HepG2 (cell line): ENCODE results near the gene MTOR. TPM values are rescaled to one million over a fixed set of nuclear protein-coding genes. Genes with fewer than 3 reads are reported as not detected.
A peak's percentile ranks its signal among the peaks of the same experiment; 100 is the strongest.

Source experiments
- CCAR2 ChIP-seq: fragments of 200-400 bp; formaldehyde crosslinking; optimal IDR thresholded peaks from 2 replicates; pipeline ENCODE3; 2018; ENCODE audit warnings: low read depth, mild to moderate bottlenecking, low read length, moderate library complexity
- GATAD2A ChIP-seq: IDR thresholded peaks from 2 replicates; pipeline ENCODE4 v1.6.1; 2016
- HDAC6 ChIP-seq: fragments of 200-600 bp; sonication (generic); IDR thresholded peaks from 2 replicates; pipeline ENCODE4 v1.7.0; 2017; ENCODE audit warnings: mild to moderate bottlenecking, antibody characterized with exemption, low read length, low read depth
- HOXA9 ChIP-seq: sonication (generic); formaldehyde crosslinking; IDR thresholded peaks from 2 replicates; pipeline ENCODE4 v1.8.1; 2022; ENCODE audit warnings: missing genetic modification reagents, mild to moderate bottlenecking, moderate library complexity, borderline replicate concordance
- MBNL3 ChIP-seq: fragments of 250-450 bp; sonication (Bioruptor Pico); conservative IDR thresholded peaks from 2 replicates; pipeline ENCODE4 v1.8.0; 2022; ENCODE audit warnings: mild to moderate bottlenecking, inconsistent platforms
- MED8 ChIP-seq: sonication (generic); formaldehyde crosslinking; IDR thresholded peaks from 2 replicates; pipeline ENCODE4 v1.8.1; 2023; ENCODE audit warnings: mild to moderate bottlenecking, missing genetic modification reagents; ENCODE audit not compliant: insufficient replicate concordance
- NCOA5 ChIP-seq: sonication (generic); formaldehyde crosslinking; IDR thresholded peaks from 2 replicates; pipeline ENCODE4 v1.4.0; 2020; ENCODE audit warnings: missing genetic modification reagents
- PRPF4 ChIP-seq: fragments of 200-400 bp; formaldehyde crosslinking; IDR thresholded peaks from 2 replicates; pipeline ENCODE4 v1.6.1; 2016; ENCODE audit warnings: low read length, low read depth; ENCODE audit not compliant: poor library complexity, severe bottlenecking
- RARG ChIP-seq: sonication (generic); formaldehyde crosslinking; IDR thresholded peaks from 2 replicates; pipeline ENCODE4 v1.4.0; 2020; ENCODE audit warnings: low read depth, mild to moderate bottlenecking, missing genetic modification reagents
- SIN3A ChIP-seq: IDR thresholded peaks from 2 replicates; pipeline ENCODE4 v1.6.1; 2011; ENCODE audit warnings: low read depth, mild to moderate bottlenecking, control low read depth, low read length, borderline replicate concordance
- ZEB1 ChIP-seq: IDR thresholded peaks from 2 replicates; pipeline ENCODE4 v1.6.1; 2012; ENCODE audit warnings: mild to moderate bottlenecking, low read depth, inconsistent platforms; ENCODE audit not compliant: insufficient replicate concordance
- ZKSCAN1 ChIP-seq: fragments of 150-350 bp; IDR thresholded peaks from 2 replicates; pipeline ENCODE4 v1.6.1; 2014; ENCODE audit warnings: low read length
- ZMYM3 ChIP-seq: sonication (generic); formaldehyde crosslinking; IDR thresholded peaks from 2 replicates; pipeline ENCODE4 v1.5.1; 2020; ENCODE audit warnings: mild to moderate bottlenecking, missing genetic modification reagents
- ZNF143 ChIP-seq: sonication (generic); formaldehyde crosslinking; IDR thresholded peaks from 2 replicates; pipeline ENCODE4 v1.4.0; 2020; ENCODE audit warnings: missing genetic modification reagents
- ZNF264 ChIP-seq: sonication (generic); formaldehyde crosslinking; IDR thresholded peaks from 2 replicates; pipeline ENCODE4 v1.4.0; 2020; ENCODE audit warnings: missing genetic modification reagents
- ZNF274 ChIP-seq: sonication (generic); formaldehyde crosslinking; IDR thresholded peaks from 2 replicates; pipeline ENCODE4 v1.5.1; 2020; ENCODE audit warnings: mild to moderate bottlenecking, missing genetic modification reagents
- ZNF337 ChIP-seq: sonication (generic); formaldehyde crosslinking; IDR thresholded peaks from 2 replicates; pipeline ENCODE4 v1.5.1; 2020; ENCODE audit warnings: missing genetic modification reagents, low read depth, mild to moderate bottlenecking, borderline replicate concordance
- ZNF496 ChIP-seq: sonication (generic); formaldehyde crosslinking; IDR thresholded peaks from 2 replicates; pipeline ENCODE4 v1.8.1; 2023; ENCODE audit warnings: mild to moderate bottlenecking, moderate library complexity, missing genetic modification reagents; ENCODE audit not compliant: insufficient replicate concordance
- ZNF670 ChIP-seq: sonication (generic); formaldehyde crosslinking; IDR thresholded peaks from 2 replicates; pipeline ENCODE4 v1.8.0; 2022; ENCODE audit warnings: mild to moderate bottlenecking, missing genetic modification reagents, borderline replicate concordance
- ZNF720 ChIP-seq: sonication (generic); formaldehyde crosslinking; IDR thresholded peaks from 2 replicates; pipeline ENCODE4 v1.4.0; 2020; ENCODE audit warnings: missing genetic modification reagents
- ZNF724P ChIP-seq: sonication (generic); formaldehyde crosslinking; IDR thresholded peaks from 2 replicates; pipeline ENCODE4 v1.8.0; 2022; ENCODE audit warnings: missing genetic modification reagents, borderline replicate concordance
- ZNF83 ChIP-seq: sonication (generic); formaldehyde crosslinking; IDR thresholded peaks from 2 replicates; pipeline ENCODE4 v1.4.0; 2020; ENCODE audit warnings: missing genetic modification reagents, mild to moderate bottlenecking, borderline replicate concordance
- polyA plus RNA-seq, 8 experiments: library from polyadenylated mRNA; depleted of rRNA in 3 of 8; stranded (reverse) in 7 of 8; unstranded in 1 of 8; fragments of >200 nt; fragmentation: Illumina TruSeq in 4 of 8; extraction: Trizol in 4 of 8; gene quantifications; 2 replicates each; pipeline versions ENCODE4 v1.2.1 to v1.2.3, GENCODE V29; 2011 to 2016; ENCODE audit warnings: low read depth in 4 of 8, missing spikeins in 1 of 8, mixed read lengths in 1 of 8; ENCODE audit not compliant: insufficient read depth in 1 of 8
- total RNA-seq, 5 experiments: library from RNA; depleted of rRNA; stranded (reverse); fragments of >200 nt; fragmentation: Illumina TruSeq; extraction: Trizol; gene quantifications; 2 replicates each; pipeline ENCODE4 v1.2.3, GENCODE V29; 2016; ENCODE audit warnings: low read depth in 1 of 5
- TF ChIP-seq, protein P1 (sequence below): sonication (generic); formaldehyde crosslinking; IDR thresholded peaks from 2 replicates; pipeline ENCODE4 v1.4.0; 2020; ENCODE audit warnings: missing genetic modification reagents

MTOR gene
- total and polyA plus RNA-seq, 2 of the 13 experiments (the other 11 are each of a cell fraction or from before 2014, with no cell fraction given), result 24.6 to 34.6 TPM

DNA sequence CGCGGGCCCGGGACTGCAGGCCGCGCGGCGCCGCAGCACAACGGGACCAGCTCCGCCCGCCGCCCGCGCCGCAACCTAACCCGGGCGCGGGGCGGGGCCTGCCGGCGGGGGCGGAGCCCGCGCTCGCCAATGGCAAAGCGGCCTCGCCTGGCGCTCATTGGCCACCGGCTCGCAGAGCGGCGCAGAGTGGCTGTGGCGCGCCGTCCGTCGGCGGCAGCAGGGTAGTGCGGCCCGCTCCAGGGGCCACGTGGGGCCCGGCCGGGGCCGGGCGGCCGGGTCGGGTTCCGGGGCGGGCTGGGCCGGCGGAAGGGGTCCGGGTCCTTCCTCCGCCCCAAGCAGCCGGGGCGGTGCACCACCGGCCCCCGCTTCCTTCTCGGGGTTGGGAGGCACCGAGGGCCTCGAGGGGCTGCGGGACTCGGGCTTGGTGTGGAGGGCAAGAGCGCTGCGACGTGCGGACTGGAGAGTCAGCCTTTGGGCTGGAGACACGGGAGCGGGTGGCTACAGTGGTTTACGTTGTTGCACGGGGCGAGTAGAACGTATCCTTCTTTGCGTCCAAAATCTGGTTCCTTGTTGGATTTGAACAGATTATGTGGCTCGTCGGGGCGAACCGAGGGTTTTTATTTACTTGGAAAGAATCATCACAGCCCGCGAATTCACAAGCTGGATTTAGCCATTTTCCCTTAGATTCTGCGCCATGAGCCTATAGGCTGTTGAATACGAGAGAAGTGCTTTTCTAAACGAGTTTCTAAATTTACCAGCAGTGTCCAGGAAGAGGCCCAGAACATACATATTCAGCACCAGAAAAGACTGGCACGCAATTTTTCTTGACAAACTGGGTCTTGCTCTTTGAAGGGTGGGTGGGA, 202.2 kb downstream of the MTOR start, which contains the start of gene SRM (continued):
- TF ChIP-seq ZNF496 (no peak), ZKSCAN1 (no peak), NCOA5 (CRISPR knock-in tag) (no peak), ZNF274 (no peak), ZNF720 (CRISPR knock-in tag) (no peak), ZNF143 (CRISPR knock-in tag) (no peak), ZNF724P (no peak), HDAC6 (no peak), ZNF83 (no peak), ZEB1 (no peak), ZMYM3 (no peak), CCAR2 (no peak), GATAD2A (no peak), MBNL3 (CRISPR knock-in tag) (no peak), RARG (CRISPR knock-in tag) (no peak), ZNF264 (CRISPR knock-in tag) (no peak), MED8 (CRISPR knock-in tag) (no peak), SIN3A (peak; percentile 64; the same call in 1 of the 2 replicates), ZNF670 (CRISPR knock-in tag) (no peak), HOXA9 (CRISPR knock-in tag) (no peak), ZNF337 (CRISPR knock-in tag) (no peak), PRPF4 (no peak)
- TF ChIP-seq, protein P1, sequence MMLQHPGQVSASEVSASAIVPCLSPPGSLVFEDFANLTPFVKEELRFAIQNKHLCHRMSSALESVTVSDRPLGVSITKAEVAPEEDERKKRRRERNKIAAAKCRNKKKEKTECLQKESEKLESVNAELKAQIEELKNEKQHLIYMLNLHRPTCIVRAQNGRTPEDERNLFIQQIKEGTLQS, result no peak
